Measurements from ENCODE around the gene CXCL11. TPM values are rescaled to one million over a fixed set of nuclear protein-coding genes. Genes with fewer than 3 reads are reported as not detected.
"Not testable (repeated sequence)": the region's sequence is repeated elsewhere in the genome, so short reads cannot be mapped to it uniquely, and the experiment has no call there.

CXCL11 gene
- total and polyA plus RNA-seq, 2 experiments from 2014 or later: not detected

- H3K9me3 ChIP-seq (ENCODE audit: low read depth); H3K9me2 ChIP-seq (ENCODE audit: insufficient read depth); H3K79me2 ChIP-seq (ENCODE audit: insufficient read depth); H3F3A ChIP-seq (ENCODE audit: insufficient read depth); H3K4me2 ChIP-seq (ENCODE audit: unreplicated experiment); H3K9ac ChIP-seq; H3K4me3 ChIP-seq; H4K20me1 ChIP-seq (ENCODE audit: insufficient read depth); DNase-seq; H3K4me1 ChIP-seq (ENCODE audit: insufficient read depth); H3K36me3 ChIP-seq (ENCODE audit: low read depth); H3K27me3 ChIP-seq (replicated peaks; ENCODE audit: insufficient read depth); in situ Hi-C loops (cut with MboI); H3K27ac ChIP-seq; H2AFZ ChIP-seq: not testable (repeated sequence)
- 36 to 40% methylated on average over 4 of the region's 4 CpGs for WGBS, 2 experiments (ENCODE audit: low coverage in 1 of 2, low lambda C conversion rate in 2 of 2, missing lambda C conversion rate in 2 of 2)
These were observed 8.8 kb upstream of the CXCL11 start for GRCh38 chr4:76044686-76045085.

GRCh38 chr4:76043306-76043705 lies 7.4 kb upstream of the CXCL11 start:
- not testable (repeated sequence) for DNase-seq; H3K79me2 ChIP-seq (ENCODE audit: insufficient read depth)

GRCh38 chr4:76042241-76042998 lies 6.5 kb upstream of the CXCL11 start:
- H3K4me3 ChIP-seq; H3F3A ChIP-seq (ENCODE audit: insufficient read depth); H3K27me3 ChIP-seq (replicated peaks; ENCODE audit: insufficient read depth); H3K4me2 ChIP-seq (ENCODE audit: unreplicated experiment); H3K9ac ChIP-seq; DNase-seq; H3K36me3 ChIP-seq (ENCODE audit: low read depth); H4K20me1 ChIP-seq (ENCODE audit: insufficient read depth); H2AFZ ChIP-seq; H3K79me2 ChIP-seq (ENCODE audit: insufficient read depth); H3K27ac ChIP-seq; H3K4me1 ChIP-seq (ENCODE audit: insufficient read depth); H3K9me2 ChIP-seq (ENCODE audit: insufficient read depth); in situ Hi-C loops (cut with MboI); H3K9me3 ChIP-seq (ENCODE audit: low read depth): not testable (repeated sequence)
- 75 to 84% methylated on average over 16 to 18 of the region's 18 CpGs for WGBS, 2 experiments (ENCODE audit: low coverage in 1 of 2, low lambda C conversion rate in 2 of 2, missing lambda C conversion rate in 2 of 2)

More at GRCh38 chr4:76043306-76043705, 7.4 kb upstream of the CXCL11 start:
- WGBS, 2 experiments (ENCODE audit: low coverage in 1 of 2, low lambda C conversion rate in 2 of 2, missing lambda C conversion rate in 2 of 2): 62 to 68% methylated on average over 14 to 15 of the region's 18 CpGs
- in situ Hi-C loops (cut with MboI); H3F3A ChIP-seq (ENCODE audit: insufficient read depth); H3K9ac ChIP-seq; H4K20me1 ChIP-seq (ENCODE audit: insufficient read depth); H3K4me3 ChIP-seq; H2AFZ ChIP-seq; H3K9me3 ChIP-seq (ENCODE audit: low read depth); H3K36me3 ChIP-seq (ENCODE audit: low read depth); H3K27me3 ChIP-seq (replicated peaks; ENCODE audit: insufficient read depth); H3K27ac ChIP-seq; H3K9me2 ChIP-seq (ENCODE audit: insufficient read depth); H3K4me2 ChIP-seq (ENCODE audit: unreplicated experiment); H3K4me1 ChIP-seq (ENCODE audit: insufficient read depth): not testable (repeated sequence)

- no peak overlapping the region for H3K27ac ChIP-seq
- no peaks in the 10 kb centered on the region for H3F3A ChIP-seq (ENCODE audit: insufficient read depth)
- H3K9me3 ChIP-seq (ENCODE audit: low read depth): no peaks in the 10 kb centered on the region
- H4K20me1 ChIP-seq (ENCODE audit: insufficient read depth): no peaks in the 10 kb centered on the region
- 86 to 90% methylated on average over 3 of the region's 3 CpGs for WGBS, 2 experiments (ENCODE audit: low coverage in 1 of 2, low lambda C conversion rate in 2 of 2, missing lambda C conversion rate in 2 of 2)
- no peak overlapping the region for H3K4me2 ChIP-seq (ENCODE audit: unreplicated experiment)
- H3K27me3 ChIP-seq (replicated peaks; ENCODE audit: insufficient read depth): 0 out of 2 replicates have a peak, but pooled peaks cover 10% of the 10 kb centered on the region
- H3K4me1 ChIP-seq (ENCODE audit: insufficient read depth): no peaks in the 10 kb centered on the region
- no peak overlapping the region for H3K9ac ChIP-seq
- H2AFZ ChIP-seq: no peak overlapping the region
- no peak for TF ChIP-seq EZH2 (IDR thresholded peaks at IDR 0.05; ENCODE audit: insufficient read depth, poor library complexity, severe bottlenecking)
- TF ChIP-seq EZH2phosphoT487 (IDR thresholded peaks at IDR 0.05; ENCODE audit: insufficient read depth, low read depth): no peak
- no peaks in the 10 kb centered on the region for H3K36me3 ChIP-seq (ENCODE audit: low read depth)
- DNase-seq: no peak
- H3K9me2 ChIP-seq (ENCODE audit: insufficient read depth): no peaks in the 10 kb centered on the region
- no peaks in the 10 kb centered on the region for H3K79me2 ChIP-seq (ENCODE audit: insufficient read depth)
- no peak overlapping the region for H3K4me3 ChIP-seq
- in situ Hi-C loops (cut with MboI): no loop called here
These were observed 985 bp upstream of the CXCL11 start for GRCh38 chr4:76036855-76037254.

GRCh38 chr4:76035141-76035540 lies 729 bp downstream of the CXCL11 start:
- no peak overlapping the region for H3K4me2 ChIP-seq (ENCODE audit: unreplicated experiment)
- no peaks in the 10 kb centered on the region for H3K9me2 ChIP-seq (ENCODE audit: insufficient read depth)
- H4K20me1 ChIP-seq (ENCODE audit: insufficient read depth): no peaks in the 10 kb centered on the region
- H3F3A ChIP-seq (ENCODE audit: insufficient read depth): no peaks in the 10 kb centered on the region
- TF ChIP-seq EZH2phosphoT487 (IDR thresholded peaks at IDR 0.05; ENCODE audit: insufficient read depth, low read depth): no peak
- H3K27me3 ChIP-seq (replicated peaks; ENCODE audit: insufficient read depth): 0 out of 2 replicates have a peak, but pooled peaks cover 7% of the 10 kb centered on the region
- 6 to 8% methylated on average over 3 of the region's 3 CpGs for WGBS, 2 experiments (ENCODE audit: low coverage in 1 of 2, low lambda C conversion rate in 2 of 2, missing lambda C conversion rate in 2 of 2)
- H3K27ac ChIP-seq: no peak overlapping the region
- DNase-seq: no peak
- no peaks in the 10 kb centered on the region for H3K9me3 ChIP-seq (ENCODE audit: low read depth)
- no peaks in the 10 kb centered on the region for H3K36me3 ChIP-seq (ENCODE audit: low read depth)
- no peak overlapping the region for H3K4me3 ChIP-seq
- H3K4me1 ChIP-seq (ENCODE audit: insufficient read depth): no peaks in the 10 kb centered on the region
- no peak overlapping the region for H3K9ac ChIP-seq
- H3K79me2 ChIP-seq (ENCODE audit: insufficient read depth): no peaks in the 10 kb centered on the region
- in situ Hi-C loops (cut with MboI): no loop called here
- no peak overlapping the region for H2AFZ ChIP-seq

All from GM23248 (cell line).